GM12875 (cell line): ENCODE results near the gene LINC00632.

Source experiments
- H3K4me3 ChIP-seq: one replicate; pipeline ENCODE4 v1.5.1; 2011; ENCODE audit warnings: low read depth, low read length, control low read depth
- TF ChIP-seq, protein P1 (sequence below): IDR thresholded peaks from 2 replicates; pipeline ENCODE4 v1.5.1; 2011; ENCODE audit warnings: low read depth, mild to moderate bottlenecking, control low read depth, inconsistent platforms, low read length, moderate library complexity, borderline replicate concordance; ENCODE audit not compliant: insufficient read depth

The LINC00632 gene

DNA sequence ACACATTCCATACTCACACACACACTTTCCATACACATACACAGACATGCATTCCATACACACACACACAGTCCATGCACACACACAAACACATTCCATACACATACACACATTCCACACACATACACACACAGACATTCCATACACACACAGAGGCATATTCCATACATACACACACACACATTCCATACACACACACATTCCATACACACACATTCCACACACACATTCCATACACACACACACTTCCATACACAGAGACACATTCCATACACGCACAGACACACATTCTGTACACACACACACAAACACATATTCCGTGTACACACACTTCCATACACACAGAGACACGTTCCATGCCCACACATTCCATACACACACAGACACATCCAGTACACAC lies 14.8 kb downstream of the LINC00632 start:
- TF ChIP-seq, protein P1, sequence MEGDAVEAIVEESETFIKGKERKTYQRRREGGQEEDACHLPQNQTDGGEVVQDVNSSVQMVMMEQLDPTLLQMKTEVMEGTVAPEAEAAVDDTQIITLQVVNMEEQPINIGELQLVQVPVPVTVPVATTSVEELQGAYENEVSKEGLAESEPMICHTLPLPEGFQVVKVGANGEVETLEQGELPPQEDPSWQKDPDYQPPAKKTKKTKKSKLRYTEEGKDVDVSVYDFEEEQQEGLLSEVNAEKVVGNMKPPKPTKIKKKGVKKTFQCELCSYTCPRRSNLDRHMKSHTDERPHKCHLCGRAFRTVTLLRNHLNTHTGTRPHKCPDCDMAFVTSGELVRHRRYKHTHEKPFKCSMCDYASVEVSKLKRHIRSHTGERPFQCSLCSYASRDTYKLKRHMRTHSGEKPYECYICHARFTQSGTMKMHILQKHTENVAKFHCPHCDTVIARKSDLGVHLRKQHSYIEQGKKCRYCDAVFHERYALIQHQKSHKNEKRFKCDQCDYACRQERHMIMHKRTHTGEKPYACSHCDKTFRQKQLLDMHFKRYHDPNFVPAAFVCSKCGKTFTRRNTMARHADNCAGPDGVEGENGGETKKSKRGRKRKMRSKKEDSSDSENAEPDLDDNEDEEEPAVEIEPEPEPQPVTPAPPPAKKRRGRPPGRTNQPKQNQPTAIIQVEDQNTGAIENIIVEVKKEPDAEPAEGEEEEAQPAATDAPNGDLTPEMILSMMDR, result no peak
- H3K4me3 ChIP-seq, result no peak overlapping the region

DNA sequence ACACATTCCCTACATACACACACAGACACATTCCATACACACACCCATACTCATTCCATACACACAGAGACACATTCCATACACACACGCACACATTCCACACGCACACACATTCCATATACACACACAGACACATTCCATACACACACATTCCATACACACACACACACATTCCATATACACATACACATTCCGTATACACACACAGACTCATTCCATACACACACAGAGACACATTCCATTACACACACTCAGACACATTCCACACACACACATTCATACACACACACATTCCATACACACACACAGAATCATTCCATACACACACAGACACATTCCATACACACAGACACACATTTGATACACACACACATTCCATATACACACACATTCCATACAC lies 15.2 kb downstream of the LINC00632 start:
- no peak overlapping the region for H3K4me3 ChIP-seq
- TF ChIP-seq, protein P1, result no peak

DNA sequence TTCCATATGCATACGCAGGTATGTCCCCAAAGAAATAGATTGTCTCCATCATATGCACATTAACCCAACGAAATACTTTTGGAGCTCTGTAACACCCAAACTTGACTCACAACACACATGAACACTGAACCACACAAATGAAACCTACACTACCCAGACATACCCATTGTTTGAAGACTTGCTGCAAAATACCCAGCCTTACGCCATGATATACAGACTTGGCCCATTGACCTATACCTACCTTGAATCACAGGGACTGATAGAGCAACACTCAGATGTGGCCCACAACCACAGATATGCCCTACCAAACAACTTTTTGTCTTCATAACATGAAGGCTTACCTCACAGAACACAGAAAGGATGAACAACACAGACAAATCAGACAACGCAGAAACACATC lies 15.9 kb downstream of the LINC00632 start:
- TF ChIP-seq, protein P1, result no peak
- no peak overlapping the region for H3K4me3 ChIP-seq

DNA sequence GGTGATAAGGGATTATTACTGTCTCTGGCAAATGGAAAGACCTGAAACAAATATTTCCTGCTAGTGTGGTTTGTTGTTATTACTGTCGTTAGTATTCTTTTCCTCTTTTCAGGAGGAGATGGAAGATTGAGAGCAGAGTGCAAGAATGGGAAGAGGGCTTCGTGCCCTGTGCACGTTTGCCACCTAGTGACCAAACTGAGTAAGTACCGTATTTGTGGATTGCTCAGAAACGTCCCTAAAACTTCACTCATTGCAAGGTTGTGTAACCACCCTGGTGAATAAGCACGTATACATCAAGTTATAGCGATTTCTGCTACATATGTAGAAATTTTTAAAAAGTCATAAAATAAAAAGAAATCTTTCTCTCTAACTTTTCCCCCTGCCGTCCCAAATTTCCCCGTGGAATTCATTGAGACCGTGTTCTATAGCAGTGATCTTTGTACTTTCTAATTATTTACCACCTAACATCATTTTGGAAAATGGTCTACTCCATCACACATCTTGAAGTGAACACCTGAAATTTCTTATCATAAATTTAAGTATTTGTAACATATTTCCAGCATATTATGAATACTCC lies 24.3 kb downstream of the LINC00632 start:
- TF ChIP-seq, protein P1, result peak; percentile 81
- H3K4me3 ChIP-seq, result no peak overlapping the region

DNA sequence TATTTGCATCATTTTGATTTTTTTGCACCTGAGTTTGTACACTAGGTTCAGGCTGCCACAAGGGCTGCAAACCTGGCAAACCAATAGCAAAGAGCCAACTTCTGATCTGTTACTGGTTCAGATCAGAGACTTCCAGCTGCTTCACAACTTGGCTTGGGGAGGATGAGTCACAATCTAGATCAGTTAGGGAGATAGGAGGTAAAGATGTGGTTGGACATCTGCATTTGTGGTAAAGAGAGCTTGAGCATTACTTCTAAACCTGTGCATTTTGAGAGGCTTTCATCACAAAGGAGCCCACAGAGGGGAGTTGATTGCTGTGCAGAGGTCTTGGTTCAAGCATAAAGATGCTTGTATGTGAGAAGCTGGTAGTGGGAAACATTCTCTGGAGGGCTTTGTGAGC lies 34.5 kb downstream of the LINC00632 start:
- no peak overlapping the region for H3K4me3 ChIP-seq

GRCh38 chrX:140756941-140757340 lies 47.4 kb downstream of the LINC00632 start:
- H3K4me3 ChIP-seq, result no peak overlapping the region
- TF ChIP-seq, protein P1, result no peak

More for the DNA sequence above, 34.5 kb downstream of the LINC00632 start:
- TF ChIP-seq, protein P1, result no peak

- TF ChIP-seq, protein P1, result peak; percentile 81
- no peak overlapping the region for H3K4me3 ChIP-seq
Observed at GRCh38 chrX:140762061-140762460, 52.5 kb downstream of the LINC00632 start.
